ENCODE data around the gene RBM46.

RBM46 gene

GRCh38 chr4:154781126-154781982 is at the start of gene RBM46:
Gene RBM46, plus strand, starts transcription at chr4:154781272. Its CDS starts 15,481 bp downstream, at chr4:154796753.
- TF ChIP-seq CTCF (IDR thresholded peaks at IDR 0.05; ENCODE audit: low read depth, low read length, poor library complexity, severe bottlenecking), result no peak
- TF ChIP-seq EZH2phosphoT487 (IDR thresholded peaks at IDR 0.05; ENCODE audit: borderline replicate concordance, low read length), result no peak
- H3K36me3 ChIP-seq (ENCODE audit: control insufficient read depth, low read length), result no peaks in the 10 kb centered on the region
- no peak within 1 kb of the TSS for H3K4me2 ChIP-seq (ENCODE audit: low read length)
- H3K79me2 ChIP-seq (ENCODE audit: control insufficient read depth, low read length), result no peaks in the 10 kb centered on the region
- H3K9me2 ChIP-seq (replicated peaks; ENCODE audit: control insufficient read depth, low read length), result no peaks in the 10 kb centered on the region
- H3K4me1 ChIP-seq (ENCODE audit: control insufficient read depth, low read length), result no peaks in the 10 kb centered on the region
- no peaks in the 10 kb centered on the region for H4K20me1 ChIP-seq (ENCODE audit: control insufficient read depth, insufficient read depth, low read depth, low read length)
- H3K9me3 ChIP-seq (ENCODE audit: control insufficient read depth, insufficient read depth, low read length), result no peaks in the 10 kb centered on the region
- H3K4me3 ChIP-seq (ENCODE audit: low read length), result no peak within 1 kb of the TSS
- H3K27ac ChIP-seq (ENCODE audit: low read depth, low read length), result no peak within 1 kb of the TSS
- H3K27me3 ChIP-seq (ENCODE audit: control insufficient read depth, low read length), result no peaks in the 10 kb centered on the region
- H3F3A ChIP-seq (ENCODE audit: control insufficient read depth, insufficient read depth), result no peaks in the 10 kb centered on the region

GRCh38 chr4:154731756-154732155 is 49.3 kb upstream of the RBM46 start:
- no peak overlapping the region for H3K4me3 ChIP-seq (ENCODE audit: low read length)
- no peaks in the 10 kb centered on the region for H3K4me1 ChIP-seq (ENCODE audit: control insufficient read depth, low read length)
- H3K9me3 ChIP-seq (ENCODE audit: control insufficient read depth, insufficient read depth, low read length), result no peaks in the 10 kb centered on the region
- no peak overlapping the region for H3K27ac ChIP-seq (ENCODE audit: low read depth, low read length)
- TF ChIP-seq EZH2phosphoT487 (IDR thresholded peaks at IDR 0.05; ENCODE audit: borderline replicate concordance, low read length), result no peak
- TF ChIP-seq CTCF (IDR thresholded peaks at IDR 0.05; ENCODE audit: low read depth, low read length, poor library complexity, severe bottlenecking), result no peak
- H4K20me1 ChIP-seq (ENCODE audit: control insufficient read depth, insufficient read depth, low read depth, low read length), result no peaks in the 10 kb centered on the region
- no peaks in the 10 kb centered on the region for H3F3A ChIP-seq (ENCODE audit: control insufficient read depth, insufficient read depth)
- H3K36me3 ChIP-seq (ENCODE audit: control insufficient read depth, low read length), result no peaks in the 10 kb centered on the region
- no peaks in the 10 kb centered on the region for H3K9me2 ChIP-seq (replicated peaks; ENCODE audit: control insufficient read depth, low read length)
- no peaks in the 10 kb centered on the region for H3K27me3 ChIP-seq (ENCODE audit: control insufficient read depth, low read length)
- no peak overlapping the region for H3K4me2 ChIP-seq (ENCODE audit: low read length)
- H3K79me2 ChIP-seq (ENCODE audit: control insufficient read depth, low read length), result no peaks in the 10 kb centered on the region

- H3K4me1 ChIP-seq (ENCODE audit: control insufficient read depth, low read length), result no peaks in the 10 kb centered on the region
- no peaks in the 10 kb centered on the region for H3K9me2 ChIP-seq (replicated peaks; ENCODE audit: control insufficient read depth, low read length)
- no peak for TF ChIP-seq CTCF (IDR thresholded peaks at IDR 0.05; ENCODE audit: low read depth, low read length, poor library complexity, severe bottlenecking)
- no peak for TF ChIP-seq EZH2phosphoT487 (IDR thresholded peaks at IDR 0.05; ENCODE audit: borderline replicate concordance, low read length)
- H3K4me2 ChIP-seq (ENCODE audit: low read length), result no peak overlapping the region
- H3K27ac ChIP-seq (ENCODE audit: low read depth, low read length), result no peak overlapping the region
- no peaks in the 10 kb centered on the region for H4K20me1 ChIP-seq (ENCODE audit: control insufficient read depth, insufficient read depth, low read depth, low read length)
- no peaks in the 10 kb centered on the region for H3K36me3 ChIP-seq (ENCODE audit: control insufficient read depth, low read length)
- H3K9me3 ChIP-seq (ENCODE audit: control insufficient read depth, insufficient read depth, low read length), result no peaks in the 10 kb centered on the region
- H3K27me3 ChIP-seq (ENCODE audit: control insufficient read depth, low read length), result no peaks in the 10 kb centered on the region
- H3K79me2 ChIP-seq (ENCODE audit: control insufficient read depth, low read length), result no peaks in the 10 kb centered on the region
- no peak overlapping the region for H3K4me3 ChIP-seq (ENCODE audit: low read length)
- no peaks in the 10 kb centered on the region for H3F3A ChIP-seq (ENCODE audit: control insufficient read depth, insufficient read depth)
These were observed 48.4 kb upstream of the RBM46 start for GRCh38 chr4:154732669-154733068.

All from DOHH2 (cell line).